Measurements from ENCODE around the gene PRR18. TPM values are rescaled to one million over a fixed set of nuclear protein-coding genes. Genes with fewer than 3 reads are reported as not detected.

Gene PRR18
- total and polyA plus RNA-seq, 2 donors (not counting 1 experiment from before 2014, with no cell fraction given), result not detected

- peaks cover 2% of the 10 kb centered on the region for H3K4me1 ChIP-seq (ENCODE audit: control insufficient read depth, extremely low read depth, insufficient read depth, low read length)
- H3K9ac ChIP-seq (ENCODE audit: insufficient read depth, low read length), result peak overlapping the region; percentile 99
- H2AFZ ChIP-seq (ENCODE audit: low read length), result peak overlapping the region; percentile 100
- peak overlapping the region; percentile 96 for H3K27ac ChIP-seq (ENCODE audit: insufficient read depth, low read length)
- no peak for TF ChIP-seq EZH2 (IDR thresholded peaks at IDR 0.05; ENCODE audit: low read length, missing control alignments)
- no peak for TF ChIP-seq CTCF (conservative IDR thresholded peaks at IDR 0.05 in 1 of 2, IDR thresholded peaks at IDR 0.05 in 1 of 2; ENCODE audit: low read depth in 1 of 2, low read length in 2 of 2)
- no peaks in the 10 kb centered on the region for H4K20me1 ChIP-seq (ENCODE audit: control insufficient read depth, extremely low read depth, insufficient read depth, low read length)
- H3K9me3 ChIP-seq (ENCODE audit: control insufficient read depth, insufficient read depth, low read depth, low read length), result no peaks in the 10 kb centered on the region
- no peaks in the 10 kb centered on the region for H3K27me3 ChIP-seq (ENCODE audit: control insufficient read depth, insufficient read depth, low read length)
- H3K4me2 ChIP-seq (ENCODE audit: extremely low read depth, insufficient read depth, low read length), result peak overlapping the region; percentile 89
- peak in 1 of 2 donors; percentile 8 for DNase-seq (ENCODE audit: low read depth in 2 of 2)
- H3K36me3 ChIP-seq (ENCODE audit: control insufficient read depth, insufficient read depth, low read length), result no peaks in the 10 kb centered on the region
- H3K79me2 ChIP-seq (ENCODE audit: control insufficient read depth, insufficient read depth, low read length), result peaks cover 42% of the 10 kb centered on the region
- peak overlapping the region; percentile 85 to 100 (median 96) for H3K4me3 ChIP-seq (replicated peaks in 1 of 4; ENCODE audit: control extremely low read depth in 1 of 4, insufficient read depth in 1 of 4, low read depth in 3 of 4, low read length in 4 of 4)
Observed at GRCh38 chr6:166343150-166343487, 34.9 kb upstream of the PRR18 start.

GRCh38 chr6:166342349-166343149 lies 34.4 kb upstream of the PRR18 start, which contains the start of gene SFT2D1:
Gene SFT2D1 (minus strand): TSS chr6:166342545. CDS start chr6:166342481, 64 bp downstream.
- Histone ChIP-seq H2AFZ (ENCODE audit: low read length) (peak within 1 kb of the TSS; percentile 100), H3K36me3 (ENCODE audit: control insufficient read depth, insufficient read depth, low read length) (no peaks in the 10 kb centered on the region), H3K27me3 (ENCODE audit: control insufficient read depth, insufficient read depth, low read length) (no peaks in the 10 kb centered on the region), H4K20me1 (ENCODE audit: control insufficient read depth, extremely low read depth, insufficient read depth, low read length) (no peaks in the 10 kb centered on the region), H3K27ac (ENCODE audit: insufficient read depth, low read length) (peak within 1 kb of the TSS; percentile 96), H3K4me2 (ENCODE audit: extremely low read depth, insufficient read depth, low read length) (peak within 1 kb of the TSS; percentile 99), H3K4me3 (replicated peaks in 1 of 4; ENCODE audit: control extremely low read depth in 1 of 4, insufficient read depth in 1 of 4, low read depth in 3 of 4, low read length in 4 of 4) (peak within 1 kb of the TSS; percentile 85 to 100 (median 96)), H3K9me3 (ENCODE audit: control insufficient read depth, insufficient read depth, low read depth, low read length) (no peaks in the 10 kb centered on the region), H3K9ac (ENCODE audit: insufficient read depth, low read length) (peak within 1 kb of the TSS; percentile 99), H3K4me1 (ENCODE audit: control insufficient read depth, extremely low read depth, insufficient read depth, low read length) (peaks cover 2% of the 10 kb centered on the region), H3K79me2 (ENCODE audit: control insufficient read depth, insufficient read depth, low read length) (peaks cover 47% of the 10 kb centered on the region)
- DNase-seq (ENCODE audit: low read depth in 2 of 2), result peak; percentile 77 to 84
- TF ChIP-seq CTCF (conservative IDR thresholded peaks at IDR 0.05 in 1 of 2, IDR thresholded peaks at IDR 0.05 in 1 of 2; ENCODE audit: low read depth in 1 of 2, low read length in 2 of 2), result no peak
- TF ChIP-seq EZH2 (IDR thresholded peaks at IDR 0.05; ENCODE audit: low read length, missing control alignments), result no peak

- peak overlapping the region; percentile 96 for H3K27ac ChIP-seq (ENCODE audit: insufficient read depth, low read length)
- no peaks in the 10 kb centered on the region for H4K20me1 ChIP-seq (ENCODE audit: control insufficient read depth, extremely low read depth, insufficient read depth, low read length)
- H3K4me3 ChIP-seq (replicated peaks in 1 of 4; ENCODE audit: control extremely low read depth in 1 of 4, insufficient read depth in 1 of 4, low read depth in 3 of 4, low read length in 4 of 4), result peak overlapping the region; percentile 85 to 100 (median 96)
- H3K4me2 ChIP-seq (ENCODE audit: extremely low read depth, insufficient read depth, low read length), result peak overlapping the region; percentile 99
- DNase-seq (ENCODE audit: low read depth in 2 of 2), result peak; percentile 16 to 23
- peaks cover 53% of the 10 kb centered on the region for H3K79me2 ChIP-seq (ENCODE audit: control insufficient read depth, insufficient read depth, low read length)
- H3K27me3 ChIP-seq (ENCODE audit: control insufficient read depth, insufficient read depth, low read length), result no peaks in the 10 kb centered on the region
- no peaks in the 10 kb centered on the region for H3K36me3 ChIP-seq (ENCODE audit: control insufficient read depth, insufficient read depth, low read length)
- H3K9ac ChIP-seq (ENCODE audit: insufficient read depth, low read length), result peak overlapping the region; percentile 99
- H3K9me3 ChIP-seq (ENCODE audit: control insufficient read depth, insufficient read depth, low read depth, low read length), result no peaks in the 10 kb centered on the region
- H3K4me1 ChIP-seq (ENCODE audit: control insufficient read depth, extremely low read depth, insufficient read depth, low read length), result peaks cover 2% of the 10 kb centered on the region
- peak overlapping the region; percentile 89 for H2AFZ ChIP-seq (ENCODE audit: low read length)
- no peak for TF ChIP-seq EZH2 (IDR thresholded peaks at IDR 0.05; ENCODE audit: low read length, missing control alignments)
- no peak for TF ChIP-seq CTCF (conservative IDR thresholded peaks at IDR 0.05 in 1 of 2, IDR thresholded peaks at IDR 0.05 in 1 of 2; ENCODE audit: low read depth in 1 of 2, low read length in 2 of 2)
Observed at GRCh38 chr6:166341977-166342348, 33.8 kb upstream of the PRR18 start.

Measured in fibroblast of lung (primary cell).